KG1 (cell line): ENCODE measurements around the gene PPP1R14C.
"Not testable (repeated sequence)": the region's sequence is repeated elsewhere in the genome, so short reads cannot be mapped to it uniquely, and the experiment has no call there.

ENCODE experiments used
- DNase-seq: peaks from one replicate; lab custom pipeline; 2025; lab: John Stamatoyannopoulos, UW

The PPP1R14C gene, protein sequence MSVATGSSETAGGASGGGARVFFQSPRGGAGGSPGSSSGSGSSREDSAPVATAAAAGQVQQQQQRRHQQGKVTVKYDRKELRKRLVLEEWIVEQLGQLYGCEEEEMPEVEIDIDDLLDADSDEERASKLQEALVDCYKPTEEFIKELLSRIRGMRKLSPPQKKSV

DNA sequence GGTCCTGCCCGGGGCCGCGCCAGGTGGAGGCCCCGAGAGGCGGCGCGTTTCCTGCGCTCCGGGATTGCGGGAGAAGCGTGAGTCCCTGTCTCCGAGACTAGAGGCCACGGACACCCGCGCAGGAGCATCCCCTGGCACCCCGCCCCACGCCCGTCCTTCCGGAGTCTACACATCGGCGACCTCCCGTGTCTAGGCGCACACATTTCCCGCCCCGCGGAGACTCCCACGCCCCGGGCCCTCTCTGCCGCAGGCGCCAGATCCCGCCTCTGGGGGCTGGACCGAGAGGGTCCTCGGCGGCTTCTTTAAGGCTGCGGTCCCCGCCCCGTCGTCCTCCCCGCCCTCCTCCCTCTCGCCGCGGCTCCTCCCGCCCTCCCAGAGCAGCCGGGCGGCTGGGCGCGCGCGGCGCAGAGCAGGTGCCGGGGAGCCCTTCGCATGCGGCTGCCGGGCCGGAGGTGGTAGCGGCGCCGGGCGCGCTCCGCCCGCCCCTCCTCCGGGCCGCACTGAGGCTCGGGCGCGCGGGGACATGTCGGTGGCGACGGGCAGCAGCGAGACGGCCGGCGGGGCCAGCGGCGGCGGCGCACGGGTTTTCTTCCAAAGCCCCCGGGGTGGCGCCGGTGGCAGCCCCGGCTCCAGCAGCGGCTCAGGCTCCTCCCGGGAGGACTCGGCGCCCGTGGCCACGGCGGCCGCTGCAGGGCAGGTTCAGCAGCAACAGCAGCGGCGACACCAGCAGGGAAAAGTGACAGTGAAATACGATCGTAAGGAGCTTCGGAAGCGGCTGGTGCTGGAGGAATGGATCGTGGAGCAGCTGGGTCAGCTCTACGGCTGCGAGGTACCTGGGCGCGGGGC, at the start of gene PPP1R14C:
Gene PPP1R14C, plus strand, starts transcription at position 375 of the 846 bp plus-strand sequence. Its CDS starts 149 bp downstream, at position 524.
- no peak for DNase-seq

DNA sequence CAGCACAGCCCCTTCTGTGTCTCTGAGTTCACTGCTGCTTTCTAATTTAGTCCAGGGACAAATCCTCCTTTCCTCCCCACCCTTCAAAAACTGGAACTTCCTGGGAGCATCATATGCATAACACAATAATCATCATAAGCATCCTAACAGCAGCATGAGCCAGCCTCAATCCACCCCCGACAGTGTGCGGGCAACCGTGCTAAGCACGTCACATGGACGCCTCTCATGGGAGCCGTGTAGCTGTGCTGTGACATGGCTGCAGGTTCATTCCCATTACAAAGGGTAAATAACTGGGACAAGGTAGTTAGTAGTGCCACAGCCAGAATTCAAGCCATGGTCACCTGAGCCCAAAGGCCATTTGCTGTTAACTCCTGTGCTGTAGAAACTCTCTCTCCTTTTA, 49.4 kb upstream of the PPP1R14C start:
- no peak for DNase-seq

GRCh38 chr6:150098155-150098554, 44.7 kb upstream of the PPP1R14C start:
- DNase-seq, result no peak

GRCh38 chr6:150099546-150099945, 43.3 kb upstream of the PPP1R14C start:
- no peak for DNase-seq

- DNase-seq, result no peak
Measured at GRCh38 chr6:150099953-150100352, 42.9 kb upstream of the PPP1R14C start.

DNA sequence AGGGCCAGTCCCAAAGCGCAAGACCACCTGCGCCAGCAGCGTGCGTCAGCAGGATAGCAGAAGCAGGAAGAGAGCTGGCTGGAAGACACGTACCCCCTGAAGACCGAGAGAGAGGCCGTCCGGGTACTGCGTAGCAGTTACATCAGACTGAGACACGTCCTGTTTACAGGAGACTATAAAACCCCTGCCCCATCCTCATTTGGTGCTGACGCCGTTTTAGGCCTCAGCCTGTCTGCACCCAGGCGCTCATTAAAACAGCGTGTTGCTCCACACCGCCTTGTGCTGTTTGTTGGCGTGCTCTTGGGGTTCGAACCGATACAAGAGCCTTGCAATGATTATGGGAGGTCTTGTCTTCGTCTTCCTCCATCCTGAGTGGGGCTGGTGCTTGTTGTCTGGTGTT, 42.1 kb upstream of the PPP1R14C start:
- no peak for DNase-seq

GRCh38 chr6:150102750-150103270, 40.0 kb upstream of the PPP1R14C start:
- DNase-seq, result no peak

GRCh38 chr6:150112233-150112632, 30.6 kb upstream of the PPP1R14C start:
- DNase-seq, result no peak

DNA sequence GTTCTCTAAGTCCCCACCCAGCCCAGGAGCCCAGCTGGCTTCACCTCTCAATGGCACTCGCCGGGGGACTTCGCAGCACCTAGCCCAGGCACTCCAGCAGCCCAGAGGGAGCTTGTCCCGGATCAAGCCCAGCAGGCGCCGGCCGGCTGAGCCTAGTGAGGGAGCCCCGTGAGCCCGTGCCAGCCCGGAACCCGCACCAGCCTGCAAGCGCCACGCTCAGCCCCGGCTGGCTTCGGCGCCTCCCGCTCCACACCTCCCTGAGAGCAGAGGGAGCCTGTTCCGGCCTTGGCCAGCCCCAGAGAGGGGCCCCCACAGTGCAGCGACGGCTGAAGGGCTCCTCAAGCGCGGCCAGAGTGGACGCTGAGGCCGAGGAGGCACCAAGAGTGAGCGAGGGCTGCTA, 27.1 kb upstream of the PPP1R14C start:
- no peak for DNase-seq

DNA sequence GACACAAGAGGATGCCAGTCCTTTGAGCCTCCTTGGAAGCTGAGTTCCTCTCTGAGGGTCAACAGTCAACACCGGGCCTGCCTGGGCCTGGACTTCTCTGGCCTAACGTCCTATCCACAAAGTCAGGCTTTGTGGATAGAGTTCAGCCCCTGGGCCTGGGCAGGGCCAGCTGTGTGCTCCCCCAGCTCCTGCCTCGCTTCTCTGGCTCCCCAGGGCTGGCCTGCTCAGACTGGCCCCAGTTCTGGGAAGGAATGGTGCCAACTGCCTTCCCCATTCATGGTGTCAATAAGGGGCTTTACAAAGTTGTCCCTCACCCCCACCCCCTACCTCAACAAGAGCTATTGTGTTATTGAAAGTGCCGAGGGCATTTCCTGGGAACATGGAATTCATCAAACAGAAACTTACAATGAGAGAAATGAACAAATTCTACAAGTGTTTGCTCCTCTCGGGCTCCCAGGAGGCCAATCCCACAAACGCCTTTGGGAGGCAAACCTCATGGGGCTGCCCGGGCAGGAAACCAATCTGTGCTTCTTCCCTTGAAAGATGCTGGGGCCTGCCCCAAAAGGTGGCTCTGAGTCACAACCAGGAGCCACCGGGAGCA, 26.5 kb upstream of the PPP1R14C start:
- DNase-seq, result no peak

DNA sequence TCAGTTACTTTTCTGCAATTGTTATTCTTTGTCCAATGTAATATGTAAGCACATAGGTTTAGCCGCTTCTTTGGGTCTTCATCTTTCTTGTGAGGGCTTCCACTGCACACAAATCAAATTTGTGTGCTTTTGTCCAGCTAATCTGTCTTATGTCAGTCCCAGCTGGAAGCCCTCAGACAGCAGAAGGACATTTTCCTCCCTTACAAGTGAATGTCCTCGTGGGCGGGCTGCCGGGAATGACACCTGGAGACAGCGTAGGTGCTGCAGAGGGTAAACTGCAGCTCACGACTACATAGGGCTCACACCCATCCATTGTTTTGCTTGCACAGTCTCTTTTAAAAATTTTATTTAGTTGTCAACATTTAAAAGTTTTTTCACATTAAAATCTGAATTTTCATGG, 24.6 kb upstream of the PPP1R14C start:
- DNase-seq, result no peak

DNA sequence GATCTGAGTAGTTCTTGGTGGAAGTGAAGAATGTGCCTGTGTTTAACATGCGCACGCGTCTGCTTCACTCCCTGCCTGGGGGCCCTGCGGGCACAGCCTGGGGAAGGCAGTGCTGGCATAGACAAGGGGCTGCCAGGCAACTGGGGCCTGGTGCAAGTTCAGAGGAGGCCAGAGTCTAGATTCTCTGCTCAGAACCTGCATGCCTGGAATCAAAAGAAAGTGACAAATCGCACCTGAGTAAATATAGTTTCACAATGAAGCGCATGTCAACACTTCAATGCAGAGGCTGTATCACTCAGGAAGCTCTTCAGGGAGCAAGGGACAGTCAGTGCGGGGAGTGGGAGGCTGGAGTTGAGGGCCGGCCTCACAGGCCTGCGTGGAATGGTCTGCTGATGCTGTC, 24.2 kb upstream of the PPP1R14C start:
- DNase-seq, result no peak

GRCh38 chr6:150119173-150119572, 23.7 kb upstream of the PPP1R14C start:
- peak; percentile 28 for DNase-seq

DNA sequence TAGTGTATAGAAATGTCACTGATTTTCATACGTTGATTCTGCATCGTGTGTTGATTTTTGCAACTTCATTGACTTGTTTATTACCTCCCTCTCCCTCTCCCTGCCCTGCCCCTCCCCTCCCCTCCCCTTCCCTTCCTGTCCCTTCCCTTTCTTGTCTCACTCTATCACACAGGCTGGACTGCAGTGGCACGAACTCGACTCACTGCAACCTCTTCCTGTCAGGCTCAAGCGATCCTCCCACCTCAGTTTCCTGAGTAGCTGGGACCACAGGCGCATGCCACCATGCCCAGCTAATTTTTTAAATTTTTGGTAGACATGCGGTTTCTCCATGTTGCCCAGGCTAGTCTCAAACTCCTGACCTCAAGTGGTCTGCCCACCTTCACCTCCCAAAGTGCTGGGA, 19.2 kb upstream of the PPP1R14C start:
- no peak for DNase-seq

DNA sequence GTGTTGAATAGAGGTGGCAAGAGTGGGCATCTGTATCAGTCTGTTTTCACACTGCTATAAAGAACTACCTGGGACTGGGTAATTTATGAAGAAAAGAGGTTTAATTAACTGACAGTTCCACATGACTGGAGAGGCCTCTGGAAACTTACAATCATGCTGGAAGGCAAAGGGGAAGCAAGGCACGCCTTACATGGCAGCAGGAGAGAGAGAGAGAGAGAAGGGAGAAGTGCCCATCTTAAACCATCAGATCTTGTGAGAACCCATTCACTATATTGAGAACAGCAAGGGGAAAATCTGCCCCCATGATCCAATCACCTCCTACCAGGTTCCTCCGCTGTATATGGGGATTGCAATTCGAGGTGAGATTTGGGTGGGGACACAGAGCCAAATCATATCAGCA, 18.6 kb upstream of the PPP1R14C start:
- no peak for DNase-seq

DNA sequence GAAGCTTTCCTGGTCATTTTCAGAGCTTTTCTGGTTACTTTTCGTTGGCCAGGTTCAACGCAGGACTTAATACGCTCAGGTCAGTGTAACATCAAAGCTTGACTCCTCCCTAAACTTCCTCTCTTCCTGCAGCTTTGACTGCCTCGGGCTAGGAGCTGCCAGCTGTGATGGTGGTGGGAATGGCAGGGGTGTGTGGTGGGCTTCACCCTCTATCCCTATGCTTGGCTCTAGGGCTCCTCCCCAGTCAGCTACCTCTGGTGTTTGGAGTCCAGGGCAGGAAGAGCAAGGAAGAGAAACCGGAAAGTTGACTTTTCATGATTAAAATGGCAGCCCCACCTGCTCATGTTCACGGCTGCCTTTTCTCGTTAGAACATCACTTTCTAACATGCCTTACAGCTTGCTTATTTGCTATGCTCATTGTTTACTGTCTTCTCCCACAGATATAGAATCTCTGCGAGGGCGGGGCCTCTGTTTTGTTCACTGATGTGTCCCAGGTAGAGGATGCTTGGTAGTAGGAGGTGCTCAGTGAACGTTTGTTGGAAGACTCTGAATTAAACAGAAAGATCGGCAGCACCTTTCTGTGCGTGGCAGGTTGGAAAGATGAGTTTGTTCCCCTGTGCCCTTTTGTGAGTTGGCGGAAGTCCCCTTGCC, 16.1 kb upstream of the PPP1R14C start:
- DNase-seq, result no peak

DNA sequence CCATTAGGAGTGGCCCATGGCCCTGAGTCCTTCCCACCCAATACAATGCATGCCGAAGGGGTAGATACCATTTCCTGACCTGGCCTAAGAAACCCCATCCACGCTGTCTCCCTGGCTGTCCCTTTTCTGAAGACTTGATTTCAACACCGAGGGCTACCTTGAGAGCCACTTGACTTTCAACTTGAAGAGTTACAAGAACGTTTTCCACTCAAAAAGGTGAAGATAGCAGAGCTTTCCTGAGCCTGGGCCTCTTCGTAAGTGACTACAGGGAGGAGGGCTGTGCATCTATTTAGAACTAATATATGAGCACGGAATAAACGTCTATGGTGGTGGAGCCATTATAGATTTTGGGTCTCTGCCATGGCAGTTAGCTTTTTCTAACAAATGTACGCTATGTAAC, 14.4 kb upstream of the PPP1R14C start:
- no peak for DNase-seq

DNA sequence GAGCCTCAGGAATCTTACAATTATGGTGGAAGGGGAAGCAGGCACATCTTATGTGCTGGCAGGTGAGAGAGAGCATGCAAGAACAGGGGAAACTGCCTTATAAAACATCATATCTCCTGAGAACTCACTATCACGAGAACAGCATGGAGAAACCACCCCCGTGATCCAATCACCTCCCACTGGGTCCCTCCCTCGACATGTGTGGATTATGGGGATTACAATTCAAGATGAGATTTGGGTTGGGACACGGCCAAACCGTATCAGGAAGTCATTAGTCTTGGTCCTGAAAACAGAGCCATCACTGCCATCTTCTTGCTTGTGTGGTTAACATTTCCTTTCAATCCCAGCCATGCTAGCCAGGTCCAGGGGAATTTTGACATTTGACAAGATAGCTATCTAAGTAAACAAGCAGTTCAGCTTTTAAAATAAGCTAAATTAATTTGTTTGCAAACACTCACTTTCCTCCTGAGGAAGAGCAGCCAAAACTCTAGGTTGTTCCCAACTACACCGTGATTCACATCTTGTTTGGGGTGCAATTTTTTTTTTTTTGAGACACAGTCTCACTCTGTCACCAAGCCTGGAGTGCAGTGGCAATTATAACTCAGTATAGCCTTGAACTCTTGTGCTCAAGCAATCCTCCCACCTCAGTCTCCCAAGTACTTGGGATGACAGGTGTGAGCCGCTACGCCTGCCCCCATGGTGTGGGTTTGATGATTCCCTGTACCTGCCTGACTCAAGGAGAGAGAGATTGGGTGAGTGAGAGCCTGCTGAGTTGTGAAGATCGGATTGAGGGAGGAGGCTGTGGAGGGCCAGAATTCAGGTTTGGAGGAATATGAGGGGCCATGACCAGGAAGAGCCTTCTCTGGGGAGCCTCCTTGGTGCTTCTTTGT, 13.0 kb upstream of the PPP1R14C start:
- DNase-seq, result no peak

DNA sequence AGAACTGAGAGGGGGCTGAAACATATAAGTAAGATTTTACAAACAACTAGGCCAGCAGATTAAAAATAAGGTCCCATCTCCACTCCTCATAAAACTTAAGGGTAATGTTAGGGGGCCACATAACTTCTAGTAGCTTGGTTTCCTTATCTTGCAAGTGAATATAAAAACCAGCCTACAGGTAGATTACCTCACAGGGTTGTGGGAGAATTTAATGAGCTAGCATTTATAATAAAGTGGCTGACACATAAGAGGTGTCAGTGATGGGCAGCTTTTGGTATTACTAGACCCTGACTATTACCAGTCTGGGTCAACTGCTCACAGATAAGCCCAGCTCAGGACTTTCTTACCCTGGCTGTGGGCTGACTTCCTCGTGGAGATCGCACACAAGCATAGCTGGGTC, 9.2 kb upstream of the PPP1R14C start:
- no peak for DNase-seq

DNA sequence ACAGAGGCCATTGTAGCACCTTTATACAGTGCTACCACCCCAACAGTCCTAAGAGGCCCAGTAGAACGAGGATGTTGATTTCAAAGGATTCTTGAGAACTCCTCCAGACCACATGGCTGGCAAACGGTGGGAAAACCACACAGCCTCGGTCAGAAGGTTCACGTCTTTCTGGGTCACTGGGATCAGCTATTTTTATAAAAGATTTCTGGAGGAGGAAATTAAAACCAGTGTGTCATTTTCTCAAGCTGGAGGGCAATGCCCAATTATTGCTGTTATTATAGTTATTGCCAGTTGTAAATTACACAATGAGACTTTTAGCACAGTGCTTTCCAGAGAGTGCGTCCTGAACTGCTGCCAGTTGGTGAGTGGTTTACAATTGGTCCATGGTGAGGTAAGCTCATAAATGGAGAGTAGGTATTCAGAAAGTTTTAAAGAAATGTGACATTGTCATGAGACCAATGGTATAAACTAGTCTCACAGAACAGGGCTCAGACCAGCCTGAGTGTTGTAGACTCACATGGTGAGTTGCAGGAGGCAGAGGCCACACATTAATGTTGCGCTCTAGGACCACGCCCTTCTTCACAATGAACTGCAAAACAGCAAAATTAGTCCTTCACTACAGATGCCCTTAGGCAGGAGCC, 8.4 kb upstream of the PPP1R14C start:
- DNase-seq, result no peak

DNA sequence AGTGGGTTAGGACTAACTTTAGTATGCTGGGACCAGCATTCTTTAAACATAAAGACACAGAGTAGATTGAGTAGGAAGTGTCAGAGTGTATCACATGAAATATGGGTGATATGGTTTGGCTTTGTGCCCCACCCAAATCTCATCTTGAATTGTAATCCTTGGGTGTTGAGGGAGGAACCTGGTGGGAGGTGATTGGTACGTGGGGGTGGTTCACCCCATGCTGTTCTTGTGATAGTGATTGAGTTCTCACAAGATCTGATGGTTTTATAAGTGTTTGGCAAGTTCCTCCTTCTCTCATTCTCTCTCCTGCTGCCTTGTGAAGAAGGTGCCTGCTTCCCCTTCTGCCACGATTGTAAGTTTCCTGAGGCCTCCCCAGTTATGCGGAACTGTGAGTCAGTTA, 5.1 kb upstream of the PPP1R14C start:
- DNase-seq, result not testable (repeated sequence)
